KBM-7 (cell line): ENCODE measurements around the gene MERTK.
A peak's percentile ranks its signal among the peaks of the same experiment; 100 is the strongest.
"Not testable (repeated sequence)": the region's sequence is repeated elsewhere in the genome, so short reads cannot be mapped to it uniquely, and the experiment has no call there.

Source experiments
- DNase-seq: peaks from one replicate; pipeline ENCODE4 v3.0.0-alpha.2; 2015
- in situ Hi-C: fragments of 300-500 bp; cut with MboI; formaldehyde crosslinking; loops from 2 replicates; pipeline ENCODE4 v1.14.3; 2020; ENCODE audit warnings: low sequenced_read_pairs, low pct_unique_long_range_greater_than_20kb, mixed read lengths

Gene MERTK

DNA sequence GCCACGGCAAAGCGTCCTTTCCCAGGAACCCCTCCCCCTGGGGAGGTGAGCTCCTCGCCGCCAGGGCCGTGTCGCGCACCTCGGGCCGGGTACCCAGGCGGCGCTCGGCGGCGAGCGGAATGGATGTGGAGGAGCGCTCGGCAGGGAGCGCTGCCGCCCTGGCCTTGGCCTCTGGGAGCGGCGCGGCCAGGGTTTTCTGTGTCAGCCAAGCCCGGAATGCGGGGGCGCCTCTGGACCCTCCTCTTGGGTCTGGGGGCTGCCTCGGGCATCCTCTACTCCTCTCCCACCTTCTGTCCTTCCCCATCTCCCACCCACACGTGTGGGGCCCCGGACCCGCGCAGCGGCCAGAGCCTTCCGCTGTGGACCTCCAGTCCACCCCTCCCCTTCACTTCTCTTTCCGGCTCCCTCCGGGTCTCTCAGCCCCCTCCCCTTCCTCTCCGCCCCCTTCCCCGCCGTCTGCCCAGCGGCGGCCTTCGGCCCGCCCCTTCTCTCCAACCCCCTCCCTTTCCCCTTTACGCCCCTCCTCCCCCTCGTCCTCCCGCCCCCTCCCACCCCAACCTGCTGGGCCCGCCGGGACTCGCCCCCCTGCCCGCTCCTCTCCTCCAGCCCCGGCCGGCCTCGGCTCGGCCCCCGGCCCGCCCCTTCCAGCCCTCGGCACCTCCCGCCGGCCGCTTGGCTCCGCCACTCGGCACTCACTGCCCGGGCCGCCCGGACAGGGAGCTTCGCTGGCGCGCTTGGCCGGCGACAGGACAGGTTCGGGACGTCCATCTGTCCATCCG lies at the start of gene MERTK:
TSS of gene MERTK (plus strand) at position 684 of the 779 bp plus-strand sequence. CDS start 129 bp downstream, outside the sequence.
- DNase-seq: peak; percentile 89
- in situ Hi-C loops: loop anchor here (25.0 kb wide), 1 partner anchor 664 kb away; no protein-coding TSS in a partner anchor

DNA sequence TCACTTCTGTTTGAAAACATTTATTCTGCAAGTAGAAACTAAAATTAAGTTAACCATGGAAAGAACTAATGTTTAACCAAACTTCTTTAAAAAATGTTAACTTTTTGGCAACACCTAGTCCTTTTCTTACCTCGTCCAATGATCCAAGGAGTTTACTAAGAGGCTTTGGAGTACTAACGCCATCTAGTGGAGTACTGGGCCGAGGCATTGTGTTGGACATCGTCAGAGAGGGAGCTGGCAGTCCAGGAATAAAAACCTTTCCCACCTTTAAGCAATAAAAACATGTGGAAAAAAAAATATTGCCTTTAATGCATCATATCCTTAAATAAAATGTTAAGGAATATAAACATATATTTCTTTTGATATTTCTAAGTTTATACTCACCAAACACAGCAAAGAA lies 47.8 kb upstream of the MERTK start:
- in situ Hi-C loops, DNase-seq: not testable (repeated sequence)

DNA sequence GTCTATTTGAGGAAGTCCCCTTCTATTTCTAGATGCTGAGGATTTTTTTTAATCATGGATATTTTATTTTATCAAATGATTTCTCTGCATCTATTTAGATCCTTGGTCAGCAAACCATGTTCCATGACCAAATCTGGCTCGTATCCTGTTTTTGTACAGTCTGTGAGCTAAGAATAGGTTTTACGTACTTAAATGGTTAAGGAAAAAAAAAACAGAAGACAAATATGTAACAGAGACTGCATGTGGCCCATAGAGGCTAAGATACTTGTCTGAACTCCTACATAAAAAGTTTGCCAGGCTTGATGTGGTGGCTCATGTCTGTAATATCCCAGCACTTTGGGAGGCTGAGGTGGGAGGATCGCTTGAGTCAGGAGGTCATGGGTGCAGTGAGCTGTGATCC lies 45.9 kb upstream of the MERTK start:
- in situ Hi-C loops, DNase-seq: not testable (repeated sequence)

DNA sequence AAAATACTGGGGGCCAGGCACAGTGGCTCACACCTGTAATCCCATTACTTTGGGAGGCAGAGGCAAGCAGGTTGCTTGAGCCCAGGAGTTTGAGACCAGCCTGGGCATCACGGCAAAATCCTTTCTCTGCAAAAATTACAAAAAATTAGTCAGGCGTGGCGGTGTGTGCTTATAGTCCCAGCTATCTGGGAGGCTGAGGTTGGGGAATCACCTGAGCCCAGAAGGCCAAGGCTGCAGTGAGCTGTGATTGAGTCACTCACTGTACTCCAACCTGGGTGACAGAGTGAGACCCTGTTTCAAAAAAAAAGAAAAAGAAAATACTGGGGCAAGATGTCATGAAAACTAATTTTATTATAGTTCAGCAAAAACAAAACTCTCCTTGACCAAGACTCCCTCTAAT lies 38.4 kb upstream of the MERTK start:
- DNase-seq, in situ Hi-C loops: not testable (repeated sequence)

DNA sequence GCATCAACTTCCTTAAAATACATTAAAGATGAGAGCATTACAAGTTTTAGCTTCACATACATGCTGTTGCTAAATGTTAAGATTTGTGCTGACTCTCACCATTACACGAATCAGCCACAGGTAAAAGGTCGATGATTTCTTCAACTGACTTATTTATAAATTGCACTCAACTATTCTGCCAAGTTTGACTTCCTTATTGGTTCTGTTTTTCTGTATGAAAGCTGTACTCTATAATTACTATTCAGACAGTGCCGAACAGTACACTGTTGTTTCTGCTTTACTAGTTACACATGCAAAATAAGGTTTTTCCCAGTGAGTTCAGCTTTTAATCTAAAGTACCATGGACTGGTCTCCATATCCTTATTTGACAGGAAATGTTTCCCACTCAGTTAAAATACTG lies 33.3 kb upstream of the MERTK start:
- in situ Hi-C loops, DNase-seq: not testable (repeated sequence)

DNA sequence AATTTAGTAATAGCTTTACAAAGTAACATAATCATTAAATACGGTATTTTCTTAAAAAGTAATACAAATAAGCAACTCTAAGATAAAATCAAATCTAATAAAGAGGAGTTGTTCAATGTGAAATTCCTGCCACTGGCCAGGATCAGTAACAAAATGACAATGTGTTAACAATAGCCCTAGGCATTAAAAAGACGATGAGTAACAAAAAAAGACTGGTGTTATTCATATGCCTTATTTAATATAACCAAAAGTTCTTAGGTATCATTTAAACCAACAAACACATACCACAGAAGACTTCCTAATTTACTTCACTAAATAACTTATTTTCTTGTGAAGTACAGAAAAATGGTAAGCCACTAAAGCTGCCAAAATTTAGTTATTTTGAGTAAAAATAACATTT lies 25.6 kb upstream of the MERTK start:
- in situ Hi-C loops, DNase-seq: not testable (repeated sequence)

DNA sequence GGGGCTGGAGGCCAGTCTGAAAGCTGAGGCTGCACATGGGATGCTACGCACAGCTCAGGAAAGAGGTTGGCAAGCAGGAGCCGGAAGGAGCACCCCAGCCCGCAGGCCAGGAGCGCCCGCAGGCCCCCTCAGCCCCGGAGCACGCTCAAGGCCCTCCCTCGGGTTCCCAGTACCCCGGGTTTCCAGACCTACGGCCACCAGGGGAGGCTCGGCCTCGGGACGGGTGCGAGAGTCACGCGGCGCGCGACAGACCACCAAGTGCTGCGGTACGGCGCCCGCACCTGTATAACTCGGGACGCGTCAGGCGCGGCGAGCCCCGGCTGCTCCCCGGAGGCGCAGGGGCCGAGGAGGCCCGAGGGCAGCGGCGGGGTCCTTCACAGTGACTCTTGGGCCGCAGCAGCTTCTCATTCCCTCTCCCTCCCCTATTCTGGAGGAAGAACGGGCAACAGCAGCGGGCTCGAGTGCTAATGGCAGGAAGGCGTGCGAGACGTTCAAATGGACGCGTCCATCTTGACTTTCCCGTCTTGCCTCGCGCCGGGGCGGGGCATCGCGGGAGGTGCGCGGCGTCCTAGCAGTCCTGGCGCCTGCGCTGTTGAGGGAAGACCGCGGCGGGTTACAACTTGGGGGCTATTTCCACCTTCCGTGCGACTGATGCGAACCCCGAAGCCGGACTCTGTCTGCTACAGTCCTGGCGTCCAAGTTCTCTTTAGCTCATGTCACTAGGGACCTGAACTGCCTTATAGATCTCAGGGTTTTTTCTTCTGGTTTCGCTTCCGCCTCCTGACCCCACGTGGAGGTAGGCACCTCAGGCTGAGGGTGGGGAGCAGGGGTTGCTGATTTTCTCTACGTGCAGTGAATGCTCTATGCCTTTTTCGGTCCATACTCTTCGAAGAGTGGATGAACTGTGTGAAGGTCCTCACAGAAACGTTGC lies 14.5 kb upstream of the MERTK start, which contains the start of gene ANAPC1:
TSS of gene ANAPC1 (minus strand) at position 533 of the 931 bp plus-strand sequence. CDS start 3,368 bp downstream, outside the sequence.
- in situ Hi-C loops: loop anchor here (25.0 kb wide), 1 partner anchor 678 kb away; no protein-coding TSS in a partner anchor
- peak; percentile 90 for DNase-seq

DNA sequence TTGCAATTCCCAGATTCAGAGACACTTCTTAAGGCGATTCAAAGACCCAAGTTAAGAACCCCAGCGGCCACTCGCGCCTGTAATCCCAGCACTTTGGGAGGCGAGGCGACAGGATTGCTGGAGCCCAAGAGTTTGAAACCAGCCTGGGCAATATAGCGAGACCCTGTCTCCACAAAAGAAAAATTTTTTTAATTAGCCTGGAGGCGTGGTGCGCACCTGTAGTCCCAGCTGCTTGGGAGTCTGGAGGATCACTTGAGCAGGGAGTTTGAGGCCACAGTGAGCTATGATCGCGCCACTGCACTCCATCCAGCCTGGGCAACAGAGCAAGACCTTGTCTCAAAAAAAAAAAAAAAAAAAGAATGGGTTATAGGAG lies 13.8 kb upstream of the MERTK start:
- no peak for DNase-seq
- in situ Hi-C loops: loop anchor here (25.0 kb wide), 1 partner anchor 678 kb away; no protein-coding TSS in a partner anchor

DNA sequence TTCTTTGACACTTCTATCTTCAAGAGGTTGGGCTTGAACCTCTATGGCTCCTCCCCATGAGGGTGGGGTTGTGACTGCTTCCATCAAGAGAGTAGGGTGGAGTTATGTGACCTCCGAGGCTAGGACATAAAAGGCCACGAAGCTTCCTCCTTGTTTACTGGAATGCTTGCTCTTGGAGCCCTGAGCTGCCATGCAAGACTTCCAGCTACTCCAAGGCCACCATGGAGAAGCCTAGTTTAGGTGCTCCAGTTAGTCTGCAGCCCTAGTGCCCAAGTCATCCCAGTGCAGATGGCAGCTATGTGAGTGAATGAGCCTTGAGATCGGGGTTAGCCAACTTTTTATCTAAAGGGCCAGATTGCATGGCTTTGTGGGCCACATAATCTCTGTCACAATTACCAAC lies 2.4 kb upstream of the MERTK start:
- in situ Hi-C loops: loop anchor here (25.0 kb wide), 1 partner anchor 666 kb away; no protein-coding TSS in a partner anchor
- DNase-seq: no peak

DNA sequence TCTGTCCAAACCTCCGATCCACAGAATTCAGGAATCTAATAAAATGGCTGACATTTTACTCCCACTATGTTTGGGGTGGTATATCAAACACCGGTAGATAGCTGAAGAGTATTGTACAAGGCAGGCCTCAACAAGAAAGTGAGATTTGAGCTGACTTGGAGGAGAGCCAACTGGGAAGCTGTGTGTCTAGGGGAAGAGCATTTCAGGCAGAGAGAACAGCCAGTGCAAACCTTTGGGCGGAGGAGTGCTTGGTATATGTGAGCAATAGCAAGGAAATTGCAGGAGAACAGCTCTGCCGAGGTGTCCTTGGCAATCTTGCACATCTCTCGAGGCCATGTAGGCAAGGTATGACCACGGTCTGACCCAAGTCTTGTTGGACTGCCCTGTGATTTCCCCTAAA lies 1.8 kb upstream of the MERTK start:
- in situ Hi-C loops: loop anchor here (25.0 kb wide), 1 partner anchor 666 kb away; no protein-coding TSS in a partner anchor

DNA sequence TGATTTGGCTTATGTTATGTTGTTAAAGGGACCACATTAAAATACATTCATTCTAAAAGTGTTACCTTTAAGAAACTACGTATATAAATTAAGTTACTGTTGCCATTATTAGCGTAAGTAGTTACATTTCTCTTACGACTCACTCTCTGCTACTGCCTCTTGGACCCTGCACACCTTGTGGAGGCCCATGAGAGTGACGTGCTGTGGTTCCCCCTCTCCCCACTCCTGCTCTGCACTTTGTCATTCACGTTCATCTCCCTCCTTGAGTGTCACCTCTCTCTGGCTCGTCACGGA lies 830 bp upstream of the MERTK start:
- in situ Hi-C loops: loop anchor here (25.0 kb wide), 1 partner anchor 665 kb away; no protein-coding TSS in a partner anchor
- DNase-seq: no peak

More for the DNA sequence above, 1.8 kb upstream of the MERTK start:
- no peak for DNase-seq

DNA sequence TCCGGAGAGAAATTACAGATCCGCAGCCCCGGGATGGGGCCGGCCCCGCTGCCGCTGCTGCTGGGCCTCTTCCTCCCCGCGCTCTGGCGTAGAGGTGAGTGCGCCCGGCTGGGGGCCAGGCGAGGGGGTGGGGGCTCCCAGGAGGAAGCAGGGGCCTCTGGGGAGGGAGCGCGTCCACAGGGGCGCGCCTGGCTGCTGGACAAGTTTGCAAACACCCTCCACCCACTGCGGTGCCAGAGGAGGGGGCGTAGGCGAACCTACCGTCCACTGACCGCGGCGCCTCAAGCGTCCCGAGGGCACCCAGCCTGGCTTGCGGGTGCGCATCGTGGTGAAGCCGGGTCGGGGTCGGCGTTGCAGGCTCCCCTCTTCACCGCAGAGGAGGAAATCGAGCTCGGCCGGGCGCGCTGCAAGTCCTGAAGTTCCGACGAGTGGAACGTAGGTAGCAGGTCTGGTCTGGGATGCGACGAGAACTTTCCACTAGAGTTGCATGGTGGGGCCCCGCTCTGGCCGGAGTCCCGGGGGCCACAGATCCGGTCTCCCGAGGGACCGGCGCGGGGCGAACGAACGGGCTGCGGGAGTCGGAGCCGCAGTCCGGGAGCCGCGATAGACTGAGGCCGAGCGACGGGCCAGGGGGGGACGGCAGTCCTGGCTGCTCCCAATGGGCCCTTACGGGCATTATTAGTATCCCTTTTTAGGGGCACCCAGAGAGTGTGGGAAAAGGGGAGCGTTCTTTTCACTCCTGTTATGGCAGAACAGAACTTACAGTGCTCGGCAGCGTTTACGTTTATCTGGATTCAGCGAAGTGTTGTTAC lies 502 bp downstream of the MERTK start:
- in situ Hi-C loops: loop anchor here (25.0 kb wide), 1 partner anchor 663 kb away; no protein-coding TSS in a partner anchor

DNA sequence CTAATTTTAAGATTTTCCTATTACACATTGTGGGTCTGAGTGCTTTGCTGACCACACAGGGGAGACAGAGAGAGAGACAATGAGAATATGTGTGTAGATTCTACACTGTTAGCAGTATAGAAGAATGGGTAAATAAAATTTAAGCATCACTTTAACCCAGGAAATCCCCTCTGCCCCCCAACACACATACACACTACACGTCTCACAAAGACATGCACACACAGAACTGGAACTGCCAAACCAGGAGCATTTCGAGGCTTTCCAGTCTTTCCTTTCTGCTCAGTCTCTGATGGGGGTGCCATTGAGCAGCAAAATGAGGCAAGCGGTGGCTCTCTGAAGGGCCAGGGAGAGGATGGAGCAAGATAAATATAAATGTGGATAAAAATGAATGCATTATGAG lies 2.5 kb downstream of the MERTK start:
- in situ Hi-C loops: loop anchor here (25.0 kb wide), 1 partner anchor 136 kb away; no protein-coding TSS in a partner anchor
- peak; percentile 68 for DNase-seq

More for the DNA sequence above, 502 bp downstream of the MERTK start:
- peak; percentile 53 for DNase-seq

DNA sequence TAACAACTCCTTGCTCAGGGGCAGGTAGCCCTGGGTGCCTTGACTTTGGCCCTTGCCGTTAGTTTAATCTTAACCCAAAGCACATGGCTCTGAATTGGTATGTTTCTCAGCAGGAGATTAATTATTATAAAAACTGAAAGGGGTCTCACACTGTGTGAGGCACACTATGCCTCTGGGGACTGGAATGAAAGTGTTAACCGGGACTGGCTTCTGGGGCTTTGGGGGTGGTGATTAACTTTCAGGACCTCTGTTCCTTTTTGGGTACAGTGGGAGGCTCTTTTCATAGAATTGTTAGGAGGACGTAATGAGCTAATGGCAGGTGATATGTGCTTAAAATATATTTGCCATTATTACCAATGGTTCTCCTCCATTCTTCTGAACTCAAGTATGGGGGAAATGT lies 5.1 kb downstream of the MERTK start:
- in situ Hi-C loops: loop anchor here (25.0 kb wide), 1 partner anchor 134 kb away; no protein-coding TSS in a partner anchor

DNA sequence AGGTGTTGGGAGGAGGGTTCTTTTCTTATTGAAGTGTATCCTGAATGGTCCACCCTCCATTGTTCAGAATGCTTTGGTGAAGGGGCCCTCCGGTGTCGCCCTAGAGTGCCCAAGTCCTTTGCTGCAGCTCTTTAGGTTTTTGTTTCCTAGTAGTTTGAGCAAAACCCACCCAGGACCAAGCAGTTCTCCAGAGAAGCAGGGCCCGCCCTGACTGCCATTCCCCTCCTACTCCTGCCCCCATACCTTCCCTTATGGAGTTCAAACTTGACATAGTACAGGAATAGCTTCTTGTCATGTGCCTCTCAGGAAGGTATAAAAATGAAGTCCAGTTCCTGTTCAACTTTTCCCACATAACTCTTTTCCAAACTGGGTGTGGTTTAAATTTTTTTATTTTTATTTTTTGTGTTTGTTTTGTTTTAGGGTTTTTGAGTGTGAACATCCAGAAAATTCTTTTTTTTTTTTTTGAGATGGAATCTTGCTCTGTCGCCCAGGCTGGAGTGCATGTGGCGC lies 5.6 kb downstream of the MERTK start:
- no peak for DNase-seq
- in situ Hi-C loops: loop anchor here (25.0 kb wide), 1 partner anchor 133 kb away; no protein-coding TSS in a partner anchor

More for the DNA sequence above, 5.1 kb downstream of the MERTK start:
- DNase-seq: no peak

DNA sequence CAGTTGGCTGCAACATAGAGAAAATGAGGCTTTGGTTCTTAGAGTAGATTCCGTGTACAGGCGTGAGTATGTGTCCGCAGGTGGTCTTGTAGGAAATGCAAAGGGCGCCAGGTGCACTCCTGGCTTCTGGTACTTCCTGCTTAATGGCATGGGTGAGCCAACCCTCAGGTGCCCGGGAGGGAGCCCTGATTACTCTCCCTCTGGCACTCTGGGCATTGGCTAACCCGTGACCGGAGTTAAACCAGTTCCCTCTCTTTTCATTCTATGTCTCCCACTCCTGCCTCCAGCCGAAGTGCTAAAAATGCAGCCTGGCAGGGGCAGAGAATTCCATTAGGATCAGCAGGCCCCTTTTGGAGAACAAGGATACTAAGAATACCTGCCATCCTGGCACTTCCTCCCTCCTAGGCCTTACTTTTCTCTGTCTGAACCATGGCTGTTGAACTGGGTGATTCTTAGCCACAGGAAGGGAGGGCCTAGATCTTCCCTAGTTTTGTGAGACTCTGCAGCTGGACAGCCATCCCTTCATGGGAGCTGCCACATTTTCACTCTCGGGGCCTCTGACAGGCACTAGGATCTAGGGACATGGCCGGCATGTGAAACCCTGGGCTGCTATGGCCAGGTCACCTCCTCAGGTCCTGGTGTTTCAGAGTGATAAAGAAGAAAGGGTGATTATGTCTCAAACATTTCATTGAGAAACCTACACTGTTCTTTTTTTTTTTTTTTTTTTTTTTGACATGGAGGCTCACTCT lies 6.5 kb downstream of the MERTK start:
- DNase-seq: no peak
- in situ Hi-C loops: loop anchor here (25.0 kb wide), 1 partner anchor 132 kb away; no protein-coding TSS in a partner anchor

DNA sequence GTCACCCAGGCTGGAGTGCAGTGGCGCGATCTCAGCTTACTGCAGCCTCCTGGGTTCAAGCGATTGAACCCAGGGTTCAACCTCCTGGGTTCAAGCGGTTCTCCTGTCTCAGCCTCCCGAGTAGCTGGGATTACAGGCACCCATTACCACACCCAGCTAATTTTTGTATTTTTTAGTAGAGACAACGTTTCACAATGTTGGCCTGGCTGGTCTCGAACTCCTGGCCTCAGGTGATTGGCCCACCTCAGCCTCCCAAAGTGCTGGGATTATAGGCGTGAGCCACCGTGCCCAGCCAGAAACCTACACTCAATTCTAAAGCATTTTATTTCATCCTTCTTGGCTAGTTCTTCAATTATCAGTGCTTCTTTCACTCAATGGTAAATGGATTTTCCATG lies 7.1 kb downstream of the MERTK start:
- DNase-seq: not testable (repeated sequence)
- in situ Hi-C loops: loop anchor here (25.0 kb wide), 1 partner anchor 132 kb away; no protein-coding TSS in a partner anchor
